GM23338 (cell line): ENCODE results near the gene PCSK4. TPM values are rescaled to one million over a fixed set of nuclear protein-coding genes. Genes with fewer than 3 reads are reported as not detected.
"Not testable (repeated sequence)": the region's sequence is repeated elsewhere in the genome, so short reads cannot be mapped to it uniquely, and the experiment has no call there.

Experiments used
- ATAC-seq: fragments of 200-7000 bp; cut with Tn5 transposase; 3 replicates; pipeline ENCODE4 v1.9.1; 2020
- DNase-seq: peaks from one replicate; pipeline ENCODE4 v3.0.0-alpha.2; 2015; ENCODE audit warnings: low spot score
- H2AFZ ChIP-seq: fragments of 200-600 bp; sonication (generic); 2 replicates; pipeline ENCODE4 v1.8.0; 2016; ENCODE audit warnings: antibody characterized with exemption, mild to moderate bottlenecking, moderate library complexity
- H3F3A ChIP-seq: fragments of 200-600 bp; sonication (generic); replicated peaks from 2 replicates; pipeline ENCODE4 v1.8.0; 2017; ENCODE audit warnings: antibody characterized with exemption, mixed run types, low read depth
- H3K27ac ChIP-seq: fragments of 200-600 bp; sonication (generic); 2 replicates; pipeline ENCODE4 v1.6.1; 2016; ENCODE audit warnings: low read depth
- H3K27me3 ChIP-seq: fragments of 200-600 bp; sonication (generic); 2 replicates; pipeline ENCODE4 v1.8.0; 2016; ENCODE audit warnings: mild to moderate bottlenecking, mixed run types, moderate library complexity; ENCODE audit not compliant: insufficient read depth
- H3K36me3 ChIP-seq: fragments of 200-600 bp; sonication (generic); 2 replicates; pipeline ENCODE4 v1.8.0; 2016; ENCODE audit warnings: mild to moderate bottlenecking; ENCODE audit not compliant: insufficient read depth
- H3K4me1 ChIP-seq: fragments of 200-600 bp; sonication (generic); 2 replicates; pipeline ENCODE4 v1.8.0; 2016; ENCODE audit warnings: mild to moderate bottlenecking, moderate library complexity; ENCODE audit not compliant: insufficient read depth
- H3K4me2 ChIP-seq: fragments of 200-600 bp; sonication (generic); 2 replicates; pipeline ENCODE4 v1.7.1; 2017; ENCODE audit warnings: mixed run types
- H3K4me3 ChIP-seq: fragments of 200-600 bp; sonication (generic); 2 replicates; pipeline ENCODE4 v1.6.1; 2016; ENCODE audit warnings: mixed run types
- H3K79me2 ChIP-seq: fragments of 200-600 bp; sonication (generic); replicated peaks from 2 replicates; pipeline ENCODE4 v1.8.0; 2017; ENCODE audit warnings: mild to moderate bottlenecking; ENCODE audit not compliant: insufficient read depth
- H3K9me2 ChIP-seq: fragments of 200-600 bp; sonication (generic); 2 replicates; pipeline ENCODE4 v1.8.0; 2017; ENCODE audit not compliant: insufficient read depth
- H4K20me1 ChIP-seq: fragments of 200-600 bp; sonication (generic); replicated peaks from 2 replicates; pipeline ENCODE4 v1.8.0; 2017; ENCODE audit warnings: mild to moderate bottlenecking; ENCODE audit not compliant: insufficient read depth
- H3K27ac Mint-ChIP-seq: 2 replicates; pipeline ENCODE4 v1.8.0; 2020; ENCODE audit warnings: inconsistent platforms, mild to moderate bottlenecking, moderate library complexity, mixed read lengths
- H3K27me3 Mint-ChIP-seq: 3 replicates; pipeline ENCODE4 v1.8.0; 2022; ENCODE audit warnings: low read depth, mild to moderate bottlenecking, moderate library complexity, mixed read lengths, inconsistent platforms; ENCODE audit not compliant: insufficient read depth, poor library complexity
- H3K36me3 Mint-ChIP-seq: 3 replicates; pipeline ENCODE4 v1.8.0; 2021; ENCODE audit warnings: low read depth, mild to moderate bottlenecking, inconsistent platforms, moderate library complexity, mixed read lengths
- H3K4me1 Mint-ChIP-seq: 3 replicates; pipeline ENCODE4 v1.8.0; 2020; ENCODE audit warnings: mild to moderate bottlenecking, inconsistent platforms, mixed read lengths
- H3K4me3 Mint-ChIP-seq: 3 replicates; pipeline ENCODE4 v1.8.0; 2021; ENCODE audit warnings: moderate library complexity, mild to moderate bottlenecking, inconsistent platforms, mixed read lengths
- H3K9me3 Mint-ChIP-seq: 3 replicates; pipeline ENCODE4 v1.8.0; 2020; ENCODE audit warnings: moderate library complexity, mild to moderate bottlenecking, inconsistent platforms, mixed read lengths
- CREB1 ChIP-seq: fragments of 250-450 bp; sonication (Bioruptor Pico); IDR thresholded peaks from 2 replicates; pipeline ENCODE4 v1.5.0; 2020; ENCODE audit warnings: low read depth, mild to moderate bottlenecking, moderate library complexity
- ETS1 ChIP-seq: IDR thresholded peaks from 2 replicates; pipeline ENCODE4 v1.6.1; 2016; ENCODE audit warnings: antibody characterized with exemption
- EZH2 ChIP-seq: fragments of 200-600 bp; sonication (generic); IDR thresholded peaks from one replicate; pipeline ENCODE4 v1.8.0; 2017; ENCODE audit warnings: antibody characterized with exemption, mild to moderate bottlenecking, low read depth; ENCODE audit not compliant: unreplicated experiment
- EZH2phosphoT487 ChIP-seq: fragments of 200-600 bp; sonication (generic); IDR thresholded peaks from one replicate; pipeline ENCODE4 v1.8.1; 2018; ENCODE audit warnings: antibody characterized with exemption; ENCODE audit not compliant: unreplicated experiment
- NANOG ChIP-seq: IDR thresholded peaks from 2 replicates; pipeline ENCODE4 v1.6.1; 2016; ENCODE audit warnings: antibody characterized with exemption, borderline replicate concordance
- POLR2AphosphoS5 ChIP-seq: IDR thresholded peaks from 2 replicates; pipeline ENCODE4 v1.6.1; 2016; ENCODE audit warnings: antibody characterized with exemption, low read depth
- REST ChIP-seq: IDR thresholded peaks from one replicate; pipeline ENCODE4 v1.6.1; 2018; ENCODE audit warnings: antibody characterized with exemption; ENCODE audit not compliant: unreplicated experiment
- STAT1 ChIP-seq: IDR thresholded peaks from one replicate; pipeline ENCODE4 v1.6.1; 2016; ENCODE audit warnings: antibody characterized with exemption; ENCODE audit not compliant: unreplicated experiment
- ZNF114 ChIP-seq: fragments of 250-450 bp; sonication (Bioruptor Pico); IDR thresholded peaks from 2 replicates; pipeline ENCODE4 v1.5.0; 2020; ENCODE audit warnings: mild to moderate bottlenecking, moderate library complexity
- ZNF331 ChIP-seq: fragments of 250-450 bp; sonication (Bioruptor Pico); IDR thresholded peaks from 2 replicates; pipeline ENCODE4 v1.5.0; 2020; ENCODE audit warnings: low read depth, mild to moderate bottlenecking, moderate library complexity
- polyA plus RNA-seq: library from polyadenylated mRNA; unstranded; fragments of >200 nt; fragmentation: Nextera tagmentation; extraction: Ambion mirVana; gene quantifications from 2 replicates; pipeline ENCODE4 v1.2.1, GENCODE V29; 2016
- total RNA-seq: library from RNA; depleted of rRNA; stranded (reverse); fragments of >200 nt; shearing (Covaris generic); gene quantifications from 2 replicates; pipeline ENCODE4 v1.2.3, GENCODE V29; 2014
- TF ChIP-seq, protein P1 (sequence below), 2 experiments: fragments of 200-600 bp in 1 of 2; sonication (generic) in 1 of 2; conservative IDR thresholded peaks; 2 replicates each; pipeline versions ENCODE4 v1.5.1 to v1.6.1; 2016 to 2017; ENCODE audit warnings: antibody characterized with exemption in 2 of 2, low read depth in 2 of 2, mild to moderate bottlenecking in 2 of 2, moderate library complexity in 1 of 2

Gene PCSK4
- total and polyA plus RNA-seq, 2 experiments from 2014 or later = 3.8 to 15.1 TPM

DNA sequence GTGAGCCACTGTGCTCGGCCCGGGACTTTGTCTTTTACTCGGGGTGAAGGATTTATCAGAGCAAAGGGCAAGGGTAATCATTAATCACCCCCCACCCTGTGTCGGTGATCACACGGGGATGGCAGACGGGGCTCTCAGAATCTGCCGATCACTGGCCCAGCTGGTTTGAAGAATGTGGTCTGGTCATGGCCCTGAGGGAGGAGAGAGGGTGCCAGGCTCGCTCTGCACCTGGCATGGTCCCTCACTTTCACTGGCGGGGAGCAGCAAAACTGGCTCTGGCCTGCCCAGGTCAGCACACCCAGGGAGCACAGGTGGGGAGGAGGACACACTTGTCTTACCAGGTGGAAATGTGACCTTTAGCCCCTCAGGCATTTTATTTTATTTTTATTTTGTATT is 11.0 kb upstream of the PCSK4 start (continued):
- TF ChIP-seq ZNF114 (CRISPR knock-in tag) = no peak
- TF ChIP-seq EZH2 = no peak
- no peak for TF ChIP-seq ZNF331 (CRISPR knock-in tag)
- no peak for TF ChIP-seq STAT1
- no peak for TF ChIP-seq CREB1 (CRISPR knock-in tag)
- TF ChIP-seq EZH2phosphoT487 = no peak
- TF ChIP-seq, protein P1, sequence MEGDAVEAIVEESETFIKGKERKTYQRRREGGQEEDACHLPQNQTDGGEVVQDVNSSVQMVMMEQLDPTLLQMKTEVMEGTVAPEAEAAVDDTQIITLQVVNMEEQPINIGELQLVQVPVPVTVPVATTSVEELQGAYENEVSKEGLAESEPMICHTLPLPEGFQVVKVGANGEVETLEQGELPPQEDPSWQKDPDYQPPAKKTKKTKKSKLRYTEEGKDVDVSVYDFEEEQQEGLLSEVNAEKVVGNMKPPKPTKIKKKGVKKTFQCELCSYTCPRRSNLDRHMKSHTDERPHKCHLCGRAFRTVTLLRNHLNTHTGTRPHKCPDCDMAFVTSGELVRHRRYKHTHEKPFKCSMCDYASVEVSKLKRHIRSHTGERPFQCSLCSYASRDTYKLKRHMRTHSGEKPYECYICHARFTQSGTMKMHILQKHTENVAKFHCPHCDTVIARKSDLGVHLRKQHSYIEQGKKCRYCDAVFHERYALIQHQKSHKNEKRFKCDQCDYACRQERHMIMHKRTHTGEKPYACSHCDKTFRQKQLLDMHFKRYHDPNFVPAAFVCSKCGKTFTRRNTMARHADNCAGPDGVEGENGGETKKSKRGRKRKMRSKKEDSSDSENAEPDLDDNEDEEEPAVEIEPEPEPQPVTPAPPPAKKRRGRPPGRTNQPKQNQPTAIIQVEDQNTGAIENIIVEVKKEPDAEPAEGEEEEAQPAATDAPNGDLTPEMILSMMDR (conservative IDR thresholded peaks at IDR 0.05; ENCODE audit: low read depth in 2 of 2) = no peak
- no peak for TF ChIP-seq REST
- no peak for TF ChIP-seq POLR2AphosphoS5
- TF ChIP-seq NANOG = no peak
- no peak for TF ChIP-seq ETS1

DNA sequence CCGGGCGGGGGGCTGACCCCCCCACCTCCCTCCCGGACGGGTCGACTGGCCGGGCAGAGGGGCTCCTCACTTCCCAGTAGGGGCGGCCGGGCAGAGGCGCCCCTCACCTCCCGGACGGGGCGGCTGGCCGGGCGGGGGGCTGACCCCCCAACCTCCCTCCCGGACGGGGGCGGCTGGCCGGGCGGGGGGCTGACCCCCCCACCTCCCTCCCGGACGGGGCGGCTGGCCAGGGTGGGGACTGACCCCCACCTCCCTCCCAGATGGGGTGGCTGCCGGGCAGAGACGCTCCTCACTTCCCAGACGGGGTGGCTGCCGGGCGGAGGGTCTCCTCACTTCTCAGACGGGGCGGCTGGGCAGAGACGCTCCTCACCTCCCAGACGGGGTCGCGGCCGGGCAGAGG is 9.1 kb upstream of the PCSK4 start:
- not testable (repeated sequence) for H3K27ac ChIP-seq, H3K4me3 ChIP-seq, H3K4me2 ChIP-seq, H3K9me2 ChIP-seq, ATAC-seq, H3K4me1 Mint-ChIP-seq, H3K36me3 ChIP-seq, H3K79me2 ChIP-seq, H3K4me1 ChIP-seq, DNase-seq, H3K27ac Mint-ChIP-seq, H2AFZ ChIP-seq, H3K4me3 Mint-ChIP-seq, H3K36me3 Mint-ChIP-seq, H3F3A ChIP-seq, H4K20me1 ChIP-seq
- Mint-ChIP-seq H3K9me3 (peaks cover 15% of the 10 kb centered on the region; the same call in 2 of the 3 replicates), H3K27me3 (peaks cover 25% of the 10 kb centered on the region)
- peaks cover 12% of the 10 kb centered on the region for H3K27me3 ChIP-seq
